22Rv1 (cell line): ENCODE data around the gene SCAPER.

Experiments
- H3K27ac ChIP-seq: fragments of 450-650 bp; 2 replicates; pipeline ENCODE4 v1.5.1; 2017
- CTCF ChIP-seq: fragments of 450-650 bp; IDR thresholded peaks from 2 replicates; pipeline ENCODE4 v1.5.1; 2017; ENCODE audit warnings: mild to moderate bottlenecking
- ZFX ChIP-seq: fragments of 450-650 bp; IDR thresholded peaks from 2 replicates; pipeline ENCODE4 v1.6.1; 2017; ENCODE audit warnings: antibody characterized with exemption, borderline replicate concordance

The SCAPER gene

GRCh38 chr15:76460347-76460746 is 444.8 kb downstream of the SCAPER start:
- H3K27ac ChIP-seq: no peak overlapping the region
- TF ChIP-seq ZFX (no peak), CTCF (no peak)

- no peak for TF ChIP-seq CTCF
- TF ChIP-seq ZFX: no peak
- H3K27ac ChIP-seq: no peak overlapping the region
These were observed 453.6 kb downstream of the SCAPER start for GRCh38 chr15:76451540-76451939.

GRCh38 chr15:76449455-76449854 is 455.7 kb downstream of the SCAPER start:
- H3K27ac ChIP-seq: no peak overlapping the region
- TF ChIP-seq CTCF (no peak), ZFX (no peak)

GRCh38 chr15:76448755-76449154 is 456.4 kb downstream of the SCAPER start:
- no peak overlapping the region for H3K27ac ChIP-seq
- TF ChIP-seq ZFX (no peak), CTCF (no peak)

GRCh38 chr15:76447728-76448441 is 457.3 kb downstream of the SCAPER start:
- TF ChIP-seq ZFX (no peak), CTCF (no peak)
- no peak overlapping the region for H3K27ac ChIP-seq

- TF ChIP-seq CTCF (no peak), ZFX (no peak)
- no peak overlapping the region for H3K27ac ChIP-seq
These were observed 464.7 kb downstream of the SCAPER start for GRCh38 chr15:76440441-76440840.

- H3K27ac ChIP-seq: no peak overlapping the region
- TF ChIP-seq ZFX (no peak), CTCF (no peak)
These were observed 465.6 kb downstream of the SCAPER start for GRCh38 chr15:76439542-76439941.
